GM12873 (cell line): ENCODE results near the gene MAP9.

Experiments used
- CTCF ChIP-seq: IDR thresholded peaks from 2 replicates; pipeline ENCODE4 v1.5.1; 2012; ENCODE audit warnings: low read depth, mild to moderate bottlenecking, moderate library complexity, low read length, control low read depth; ENCODE audit not compliant: insufficient read depth; ENCODE audit errors: missing control alignments

MAP9 gene

GRCh38 chr4:155376387-155377268 is at the start of gene MAP9:
Gene MAP9, minus strand, starts transcription at chr4:155376965. Its CDS starts 1,115 bp downstream, at chr4:155375850.
- no peak for TF ChIP-seq CTCF

GRCh38 chr4:155423671-155424070 is 46.9 kb upstream of the MAP9 start:
- no peak for TF ChIP-seq CTCF

- TF ChIP-seq CTCF = no peak
Observed at GRCh38 chr4:155419266-155419665, 42.5 kb upstream of the MAP9 start.

- TF ChIP-seq CTCF = no peak
Observed at GRCh38 chr4:155415662-155416061, 38.9 kb upstream of the MAP9 start.

GRCh38 chr4:155413451-155413850 is 36.7 kb upstream of the MAP9 start:
- no peak for TF ChIP-seq CTCF

- TF ChIP-seq CTCF = no peak
Observed at GRCh38 chr4:155411546-155411945, 34.8 kb upstream of the MAP9 start.

- no peak for TF ChIP-seq CTCF
Observed at GRCh38 chr4:155408796-155409195, 32.0 kb upstream of the MAP9 start.
